Astrocyte (in vitro differentiated cells and primary cell): ENCODE data around the gene CIT.

Experiments
- CTCF ChIP-seq: IDR thresholded peaks from 2 replicates; pipeline ENCODE4 v1.5.1; 2011; ENCODE audit warnings: low read depth, mild to moderate bottlenecking, inconsistent platforms, low read length, moderate library complexity; ENCODE audit not compliant: insufficient read depth
- EZH2 ChIP-seq: IDR thresholded peaks from 2 replicates; pipeline ENCODE4 v1.6.1; 2012; ENCODE audit warnings: mild to moderate bottlenecking, low read length, inconsistent platforms; ENCODE audit not compliant: insufficient read depth

GRCh38 chr12:119746169-119746568, 131.0 kb downstream of the CIT start:
- TF ChIP-seq CTCF: no peak
- no peak for TF ChIP-seq EZH2
